Tongue (tissue), 3 donors: ENCODE measurements around the gene KRTAP23-1. TPM values are rescaled to one million over a fixed set of nuclear protein-coding genes. Genes with fewer than 3 reads are reported as not detected.

Experiments used
- DNase-seq: peaks from one replicate; pipeline ENCODE4 v3.0.0-alpha.2; 2015
- small RNA-seq: library from RNA; depleted of rRNA; stranded (forward); fragments of <200 nt; gene quantifications from one replicate; pipeline ENCODE3, GENCODE V24; 2014; ENCODE audit warnings: low replicate concordance
- total RNA-seq: library from RNA; depleted of rRNA; stranded (reverse); fragments of >200 nt; gene quantifications from one replicate; pipeline ENCODE4 v1.2.3, GENCODE V29; 2014

The KRTAP23-1 gene
- total RNA-seq, 1 donor from 2014 or later: not detected

- peak; percentile 69 for DNase-seq
These were observed 41.5 kb downstream of the KRTAP23-1 start for GRCh38 chr21:30306884-30307283.

- no peak for DNase-seq
These were observed 43.3 kb downstream of the KRTAP23-1 start for GRCh38 chr21:30305136-30305535.

Small RNA genes lying within 50 kb of the gene (small RNA-seq; reads per million reads assigned to genes)
- gene KRTAP23-1 (not detected), gene MIR4327 (not detected)

Other genes starting within 250 kb of the KRTAP23-1 start
- not detected for gene CLDN17, start 181.8 kb downstream of the KRTAP23-1 start, total RNA-seq
- 4.0 TPM for gene CLDN8, start 132.5 kb downstream of the KRTAP23-1 start, total RNA-seq
- gene KRTAP24-1, start 65.7 kb downstream of the KRTAP23-1 start, total RNA-seq: not detected
- not detected for gene KRTAP25-1, start 59.1 kb downstream of the KRTAP23-1 start, total RNA-seq
- not detected for gene KRTAP26-1, start 28.3 kb downstream of the KRTAP23-1 start, total RNA-seq
- gene KRTAP27-1, start 10.9 kb downstream of the KRTAP23-1 start, total RNA-seq: not detected
- not detected for gene KRTAP13-2, start 23.7 kb upstream of the KRTAP23-1 start, total RNA-seq
- not detected for gene KRTAP13-1, start 47.4 kb upstream of the KRTAP23-1 start, total RNA-seq
- gene KRTAP13-3, start 77.3 kb upstream of the KRTAP23-1 start, total RNA-seq: not detected
- gene KRTAP13-4, start 81.6 kb upstream of the KRTAP23-1 start, total RNA-seq: not detected
- gene KRTAP15-1, start 91.7 kb upstream of the KRTAP23-1 start, total RNA-seq: not detected
- gene KRTAP19-1, start 131.8 kb upstream of the KRTAP23-1 start, total RNA-seq: not detected
- not detected for gene KRTAP19-2, start 138.8 kb upstream of the KRTAP23-1 start, total RNA-seq
- gene KRTAP19-3, start 143.4 kb upstream of the KRTAP23-1 start, total RNA-seq: not detected
- gene KRTAP19-4, start 148.6 kb upstream of the KRTAP23-1 start, total RNA-seq: not detected
- gene KRTAP19-5, start 153.5 kb upstream of the KRTAP23-1 start, total RNA-seq: not detected
- not detected for gene KRTAP19-6, start 193.3 kb upstream of the KRTAP23-1 start, total RNA-seq
- not detected for gene KRTAP19-7, start 212.7 kb upstream of the KRTAP23-1 start, total RNA-seq
- not detected for gene KRTAP22-2, start 241.8 kb upstream of the KRTAP23-1 start, total RNA-seq
- not detected for gene KRTAP6-3, start 243.8 kb upstream of the KRTAP23-1 start, total RNA-seq